GM12891 (cell line): ENCODE data around the gene BEND3.

Experiments
- PAX5 ChIP-seq: IDR thresholded peaks from 2 replicates; pipeline ENCODE4 v1.6.1; 2011; ENCODE audit warnings: low read length, moderate library complexity, mild to moderate bottlenecking; ENCODE audit not compliant: insufficient read depth, severe bottlenecking
- POLR2A ChIP-seq: IDR thresholded peaks from 2 replicates; pipeline ENCODE4 v1.6.1; 2011; ENCODE audit warnings: low read depth, low read length, control low read depth
- POLR2AphosphoS5 ChIP-seq: IDR thresholded peaks from 2 replicates; pipeline ENCODE4 v1.6.1; 2011; ENCODE audit warnings: low read depth, low read length, control low read depth
- SPI1 ChIP-seq: IDR thresholded peaks from 2 replicates; pipeline ENCODE4 v1.6.1; 2011; ENCODE audit warnings: low read depth, low read length, control low read depth
- TAF1 ChIP-seq: IDR thresholded peaks from 2 replicates; pipeline ENCODE4 v1.6.1; 2011; ENCODE audit warnings: low read depth, low read length, control low read depth

- TF ChIP-seq POLR2A: no peak
- TF ChIP-seq PAX5: no peak
- TF ChIP-seq POLR2AphosphoS5: no peak
- TF ChIP-seq TAF1: no peak
- TF ChIP-seq SPI1: no peak
Observed at GRCh38 chr6:107118976-107119375, 3.7 kb upstream of the BEND3 start.
